CD14-positive monocyte (primary cell): ENCODE measurements around the gene ZBTB43. TPM values are rescaled to one million over a fixed set of nuclear protein-coding genes. Genes with fewer than 3 reads are reported as not detected.

Experiments used
- DNase-seq, 3 donors: peaks; one replicate each; pipeline ENCODE4 v3.0.0-alpha.2; 2011 to 2022
- H2AFZ ChIP-seq: 2 replicates; pipeline ENCODE4 v1.6.0; 2012; ENCODE audit warnings: mild to moderate bottlenecking, low read depth, low read length, inconsistent platforms; ENCODE audit not compliant: insufficient read depth, poor library complexity, severe bottlenecking
- H3K27ac ChIP-seq, 2 donors: 1 replicate in 1 of 2; 2 replicates in 1 of 2; pipeline ENCODE4 v1.5.1; 2012 to 2013; ENCODE audit warnings: low read length in 2 of 2, control low read depth in 1 of 2, inconsistent platforms in 1 of 2, low read depth in 1 of 2, mild to moderate bottlenecking in 1 of 2
- H3K27me3 ChIP-seq, 2 donors: one replicate each; pipeline versions ENCODE4 v1.6.0 to v1.6.1; 2011 to 2013; ENCODE audit warnings: low read length in 2 of 2; ENCODE audit not compliant: control insufficient read depth in 2 of 2, insufficient read depth in 2 of 2
- H3K36me3 ChIP-seq, 2 donors: replicated peaks in 1 of 2; 1 replicate in 1 of 2; 2 replicates in 1 of 2; pipeline versions ENCODE4 v1.5.1 to v1.6.1; 2012 to 2013; ENCODE audit warnings: low read length in 2 of 2, control low read depth in 1 of 2, inconsistent platforms in 1 of 2, mild to moderate bottlenecking in 1 of 2; ENCODE audit not compliant: insufficient read depth in 2 of 2, control insufficient read depth in 1 of 2
- H3K4me1 ChIP-seq, 2 donors: 1 replicate in 1 of 2; 2 replicates in 1 of 2; pipeline versions ENCODE4 v1.5.1 to v1.6.1; 2012 to 2013; ENCODE audit warnings: low read length in 2 of 2, control low read depth in 1 of 2, inconsistent platforms in 1 of 2, mild to moderate bottlenecking in 1 of 2, moderate library complexity in 1 of 2; ENCODE audit not compliant: insufficient read depth in 2 of 2, control insufficient read depth in 1 of 2
- H3K4me2 ChIP-seq: replicated peaks from 2 replicates; pipeline ENCODE3; 2012; ENCODE audit warnings: low read length, moderate library complexity, mild to moderate bottlenecking; ENCODE audit not compliant: poor library complexity, severe bottlenecking; ENCODE audit errors: extremely low read depth
- H3K4me3 ChIP-seq, 3 experiments: fragments of 200-600 bp in 1 of 3; sonication (generic) in 1 of 3; replicated peaks in 1 of 3; 1 replicate in 2 of 3; 2 replicates in 1 of 3; pipeline ENCODE4 v1.5.1; 2011 to 2013; ENCODE audit warnings: low read length in 3 of 3, mild to moderate bottlenecking in 3 of 3, control low read depth in 2 of 3, low read depth in 2 of 3, inconsistent platforms in 1 of 3, moderate library complexity in 1 of 3
- H3K79me2 ChIP-seq: 2 replicates; pipeline ENCODE4 v1.6.0; 2012; ENCODE audit warnings: mild to moderate bottlenecking, control low read depth, inconsistent platforms, low read length, moderate library complexity; ENCODE audit not compliant: insufficient read depth
- H3K9ac ChIP-seq: 2 replicates; pipeline ENCODE4 v1.6.0; 2017; ENCODE audit warnings: low read length, mild to moderate bottlenecking; ENCODE audit not compliant: insufficient read depth, poor library complexity, severe bottlenecking
- H3K9me3 ChIP-seq, 2 donors: replicated peaks in 1 of 2; 1 replicate in 1 of 2; 2 replicates in 1 of 2; pipeline versions ENCODE4 v1.5.1 to v1.6.1; 2012 to 2013; ENCODE audit warnings: low read length in 2 of 2, control low read depth in 1 of 2; ENCODE audit not compliant: control insufficient read depth in 1 of 2, insufficient read depth in 1 of 2
- H4K20me1 ChIP-seq: 2 replicates; pipeline ENCODE4 v1.6.0; 2012; ENCODE audit warnings: mild to moderate bottlenecking, low read length, control low read depth, moderate library complexity; ENCODE audit not compliant: insufficient read depth
- H3K27ac Mint-ChIP-seq, 7 donors: one replicate each; pipeline ENCODE4 v1.8.0; 2020; ENCODE audit warnings: mild to moderate bottlenecking in 7 of 7, mixed read lengths in 7 of 7, moderate library complexity in 6 of 7, inconsistent platforms in 2 of 7
- H3K27me3 Mint-ChIP-seq, 3 donors: one replicate each; pipeline ENCODE4 v1.8.0; 2021 to 2022; ENCODE audit warnings: low read depth in 3 of 3, mild to moderate bottlenecking in 3 of 3, mixed read lengths in 3 of 3, moderate library complexity in 3 of 3, inconsistent platforms in 1 of 3
- H3K36me3 Mint-ChIP-seq, 2 donors: one replicate each; pipeline ENCODE4 v1.8.0; 2020; ENCODE audit warnings: mixed read lengths in 2 of 2, inconsistent platforms in 1 of 2, mild to moderate bottlenecking in 1 of 2
- H3K4me1 Mint-ChIP-seq: one replicate; pipeline ENCODE4 v1.8.0; 2020; ENCODE audit warnings: mild to moderate bottlenecking, mixed read lengths
- H3K4me3 Mint-ChIP-seq, 2 donors: one replicate each; pipeline ENCODE4 v1.8.0; 2020; ENCODE audit warnings: mild to moderate bottlenecking in 2 of 2, mixed read lengths in 2 of 2, moderate library complexity in 1 of 2
- H3K9me3 Mint-ChIP-seq, 7 donors: one replicate each; pipeline ENCODE4 v1.8.0; 2020 to 2022; ENCODE audit warnings: mixed read lengths in 7 of 7, mild to moderate bottlenecking in 6 of 7, moderate library complexity in 6 of 7, inconsistent platforms in 2 of 7
- WGBS: methylation state at CpG from one replicate; pipeline ENCODE4 v1.1.5; 2013; ENCODE audit warnings: missing lambda C conversion rate; ENCODE audit not compliant: insufficient coverage; 5-methylcytosine and 5-hydroxymethylcytosine counted together
- intact Hi-C, 2 donors: fragments of 100-400 bp; cut with micrococcal nuclease; formaldehyde crosslinking; loops; one replicate each; pipeline versions ENCODE4 v1.15.0 to v1.15.1; 2023
- polyA plus RNA-seq, 3 donors: library from polyadenylated mRNA; depleted of rRNA in 1 of 3; unstranded in 2 of 3; stranded (reverse) in 1 of 3; fragments of 300-500 nt in 2 of 3; fragments of >200 nt in 1 of 3; fragmentation: Illumina TruSeq in 2 of 3; gene quantifications; 1 replicate in 2 of 3; 2 replicates in 1 of 3; pipeline ENCODE4 v1.2.3, GENCODE V29; 2012 to 2021
- TF ChIP-seq, protein P1 (sequence below): fragments of 200-600 bp; IDR thresholded peaks from one replicate; pipeline ENCODE4 v1.8.0; 2022; ENCODE audit warnings: antibody characterized with exemption, mild to moderate bottlenecking

ZBTB43 gene
- polyA plus RNA-seq, 3 donors: 6.1 to 15.9 (median 6.8) TPM

DNA sequence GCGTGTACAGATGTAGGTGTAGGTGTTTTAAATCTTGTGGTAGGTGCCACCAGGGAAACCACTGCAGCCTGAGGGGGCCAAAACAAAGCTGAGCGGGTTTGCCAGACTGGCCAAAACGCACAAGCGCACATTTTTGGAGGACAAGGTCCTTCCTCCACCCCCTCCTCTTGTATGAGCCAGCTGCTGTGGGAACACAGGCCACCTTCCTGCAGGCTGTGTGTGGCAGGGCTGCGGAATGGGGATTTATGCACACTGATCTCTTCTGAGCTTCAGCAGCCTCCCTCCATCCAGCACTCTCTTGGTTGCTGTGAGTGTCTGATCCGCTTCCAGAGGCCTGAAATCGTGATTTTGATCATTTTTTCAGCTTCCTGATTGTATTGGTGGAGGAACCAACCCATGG is 22.4 kb downstream of the ZBTB43 start:
- WGBS: 100% methylated on average over 1 of the region's 7 CpGs
- intact Hi-C loops: no loop called here
- H3K9me3 Mint-ChIP-seq: no peaks in the 10 kb centered on the region
- H3K4me2 ChIP-seq: no peak overlapping the region
- no peak overlapping the region for H2AFZ ChIP-seq
- no peaks in the 10 kb centered on the region for H3K9me3 ChIP-seq
- TF ChIP-seq, protein P1, sequence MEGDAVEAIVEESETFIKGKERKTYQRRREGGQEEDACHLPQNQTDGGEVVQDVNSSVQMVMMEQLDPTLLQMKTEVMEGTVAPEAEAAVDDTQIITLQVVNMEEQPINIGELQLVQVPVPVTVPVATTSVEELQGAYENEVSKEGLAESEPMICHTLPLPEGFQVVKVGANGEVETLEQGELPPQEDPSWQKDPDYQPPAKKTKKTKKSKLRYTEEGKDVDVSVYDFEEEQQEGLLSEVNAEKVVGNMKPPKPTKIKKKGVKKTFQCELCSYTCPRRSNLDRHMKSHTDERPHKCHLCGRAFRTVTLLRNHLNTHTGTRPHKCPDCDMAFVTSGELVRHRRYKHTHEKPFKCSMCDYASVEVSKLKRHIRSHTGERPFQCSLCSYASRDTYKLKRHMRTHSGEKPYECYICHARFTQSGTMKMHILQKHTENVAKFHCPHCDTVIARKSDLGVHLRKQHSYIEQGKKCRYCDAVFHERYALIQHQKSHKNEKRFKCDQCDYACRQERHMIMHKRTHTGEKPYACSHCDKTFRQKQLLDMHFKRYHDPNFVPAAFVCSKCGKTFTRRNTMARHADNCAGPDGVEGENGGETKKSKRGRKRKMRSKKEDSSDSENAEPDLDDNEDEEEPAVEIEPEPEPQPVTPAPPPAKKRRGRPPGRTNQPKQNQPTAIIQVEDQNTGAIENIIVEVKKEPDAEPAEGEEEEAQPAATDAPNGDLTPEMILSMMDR: no peak
- no peaks in the 10 kb centered on the region for H3K4me1 ChIP-seq
- H3K36me3 ChIP-seq: peaks cover 38 to 84% of the 10 kb centered on the region in 2 donors
- H3K36me3 Mint-ChIP-seq: peaks cover 52 to 76% of the 10 kb centered on the region in 2 donors
- no peak overlapping the region for H3K27ac ChIP-seq
- H3K27me3 ChIP-seq: no peaks in the 10 kb centered on the region
- no peak overlapping the region for H3K4me3 ChIP-seq
- H3K9ac ChIP-seq: no peak overlapping the region
- H3K4me1 Mint-ChIP-seq: peaks cover 1% of the 10 kb centered on the region
- H3K27me3 Mint-ChIP-seq: no peaks in the 10 kb centered on the region
- H3K27ac Mint-ChIP-seq: peak overlapping the region in 1 of 7 donors; percentile 43
- H3K4me3 Mint-ChIP-seq: no peak overlapping the region
- peaks cover 81% of the 10 kb centered on the region for H4K20me1 ChIP-seq
- no peak for DNase-seq
- H3K79me2 ChIP-seq: peaks cover 52% of the 10 kb centered on the region

DNA sequence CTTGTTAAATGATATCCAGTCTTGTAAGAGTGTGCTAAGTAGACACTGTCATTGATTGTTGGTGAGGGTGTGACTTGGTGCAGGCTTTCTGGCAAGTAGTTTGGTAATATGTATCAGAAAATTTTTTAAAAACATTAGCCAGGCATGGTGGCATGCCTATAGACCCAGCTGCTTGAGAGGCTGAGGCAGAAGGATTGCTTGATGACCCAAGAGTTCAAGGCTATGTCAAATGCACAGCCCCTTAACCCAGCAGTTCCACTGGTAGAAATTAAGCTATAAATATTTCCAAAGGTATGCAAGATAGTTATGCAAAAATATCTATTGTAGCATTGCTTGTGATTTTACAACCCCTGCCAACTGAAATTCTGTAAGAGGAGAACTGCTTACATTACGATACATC is 24.2 kb downstream of the ZBTB43 start:
- intact Hi-C loops: no loop called here
- Histone ChIP-seq H3K79me2 (peaks cover 52% of the 10 kb centered on the region), H4K20me1 (peaks cover 73% of the 10 kb centered on the region), H3K27ac (no peak overlapping the region), H3K4me3 (no peak overlapping the region), H3K9ac (no peak overlapping the region), H3K4me2 (no peak overlapping the region), H3K27me3 (no peaks in the 10 kb centered on the region), H3K4me1 (no peaks in the 10 kb centered on the region), H3K36me3 (peaks cover 43 to 84% of the 10 kb centered on the region in 2 donors), H3K9me3 (no peaks in the 10 kb centered on the region), H2AFZ (no peak overlapping the region)
- TF ChIP-seq, protein P1: no peak
- H3K4me1 Mint-ChIP-seq: no peaks in the 10 kb centered on the region
- no peak for DNase-seq
- H3K27ac Mint-ChIP-seq: peak overlapping the region in 2 of 7 donors; percentile 8 to 41
- no peaks in the 10 kb centered on the region for H3K9me3 Mint-ChIP-seq
- no peaks in the 10 kb centered on the region for H3K27me3 Mint-ChIP-seq
- H3K36me3 Mint-ChIP-seq: peaks cover 62 to 81% of the 10 kb centered on the region in 2 donors
- WGBS: no CpG with 5 or more reads among the region's 1 CpG
- no peak overlapping the region for H3K4me3 Mint-ChIP-seq
